Esophagus squamous epithelium (tissue), 5 donors: ENCODE data around the gene CCDC197. TPM values are rescaled to one million over a fixed set of nuclear protein-coding genes. Genes with fewer than 3 reads are reported as not detected.
A peak's percentile ranks its signal among the peaks of the same experiment; 100 is the strongest.

Experiments
- DNase-seq: peaks from one replicate; lab custom pipeline; 2025; lab: John Stamatoyannopoulos, UW
- H3K27ac ChIP-seq, 4 donors: fragments of 200-600 bp; sonication (generic); one replicate each; pipeline ENCODE4 v1.5.1; 2016 to 2019; ENCODE audit warnings: mild to moderate bottlenecking in 1 of 4
- H3K27me3 ChIP-seq, 4 donors: fragments of 200-600 bp; sonication (generic); 1 replicate in 3 of 4; 2 replicates in 1 of 4; pipeline versions ENCODE4 v1.5.1 to v1.6.0; 2017 to 2021; ENCODE audit warnings: antibody characterized with exemption in 1 of 4
- H3K36me3 ChIP-seq, 3 donors: fragments of 200-600 bp; sonication (generic); one replicate each; pipeline ENCODE4 v1.5.1; 2016 to 2019
- H3K4me1 ChIP-seq, 3 donors: fragments of 200-600 bp; sonication (generic); one replicate each; pipeline ENCODE4 v1.5.1; 2017 to 2019
- H3K4me3 ChIP-seq, 4 donors: fragments of 200-600 bp; sonication (generic); 1 replicate in 3 of 4; 2 replicates in 1 of 4; pipeline ENCODE4 v1.5.1; 2016 to 2019; ENCODE audit warnings: mild to moderate bottlenecking in 2 of 4, moderate library complexity in 1 of 4
- H3K9me3 ChIP-seq, 3 donors: fragments of 200-600 bp; sonication (generic); one replicate each; pipeline ENCODE4 v1.5.1; 2016 to 2019
- POLR2A ChIP-seq, 4 donors: fragments of 450-650 bp; IDR thresholded peaks; one replicate each; pipeline ENCODE4 v1.6.1; 2017; ENCODE audit warnings: antibody characterized with exemption in 4 of 4, mild to moderate bottlenecking in 4 of 4, moderate library complexity in 3 of 4
- WGBS, 2 donors: methylation state at CpG; one replicate each; pipeline ENCODE4 v1.1.5; 2018; 5-methylcytosine and 5-hydroxymethylcytosine counted together
- intact Hi-C: fragments of 100-400 bp; cut with DNase I; formaldehyde crosslinking; loops from one replicate; pipeline ENCODE4 v1.15.0; 2022
- total RNA-seq, 4 donors: library from RNA; depleted of rRNA; stranded (reverse); fragments of >200 nt; gene quantifications; one replicate each; pipeline ENCODE4 v1.1.0, GENCODE V29; 2016
- TF ChIP-seq, protein P1 (sequence below), 6 experiments: fragments of 450-650 bp in 4 of 6; fragments of 200-600 bp in 2 of 6; sonication (generic) in 2 of 6; IDR thresholded peaks; one replicate each; pipeline ENCODE4 v1.5.1; 2016 to 2019; ENCODE audit warnings: antibody characterized with exemption in 6 of 6, mild to moderate bottlenecking in 4 of 6, moderate library complexity in 4 of 6
- donor health status: DM: yes; HTN: yes; CAD: no.

The CCDC197 gene
- total RNA-seq, 4 donors from 2014 or later, result not detected

DNA sequence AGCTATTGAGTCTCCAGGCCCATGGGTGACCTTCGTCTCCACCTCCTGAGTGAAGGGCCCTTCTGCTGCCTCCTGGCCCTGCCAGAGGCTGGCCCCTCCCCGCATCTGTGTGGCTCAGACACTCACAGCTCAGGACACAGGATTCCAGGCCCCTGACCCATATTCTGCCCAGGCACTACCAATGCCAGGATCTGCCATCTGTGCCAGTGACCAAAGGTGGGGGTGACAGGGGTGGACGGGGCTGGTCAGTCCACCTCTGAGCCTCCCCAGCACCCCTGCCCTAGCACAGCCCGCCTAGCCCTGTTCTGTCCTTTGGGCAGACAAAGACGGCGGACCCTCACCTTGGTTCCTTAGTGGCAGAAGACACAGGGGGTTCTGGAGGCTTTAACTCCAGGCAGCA lies 23.5 kb upstream of the CCDC197 start:
- Histone ChIP-seq H3K27ac (peak overlapping the region; percentile 1 to 85 (median 74)), H3K9me3 (no peaks in the 10 kb centered on the region), H3K36me3 (no peaks in the 10 kb centered on the region), H3K27me3 (peaks cover 0 to 12% (median 0%) of the 10 kb centered on the region in 4 donors), H3K4me1 (peaks cover 0 to 69% (median 24%) of the 10 kb centered on the region in 3 donors), H3K4me3 (peak overlapping the region in 1 of 4 donors; percentile 37)
- WGBS, 2 donors, result 80 to 90% methylated on average over 1 to 2 of the region's 6 CpGs
- no peak for DNase-seq
- TF ChIP-seq, protein P1, sequence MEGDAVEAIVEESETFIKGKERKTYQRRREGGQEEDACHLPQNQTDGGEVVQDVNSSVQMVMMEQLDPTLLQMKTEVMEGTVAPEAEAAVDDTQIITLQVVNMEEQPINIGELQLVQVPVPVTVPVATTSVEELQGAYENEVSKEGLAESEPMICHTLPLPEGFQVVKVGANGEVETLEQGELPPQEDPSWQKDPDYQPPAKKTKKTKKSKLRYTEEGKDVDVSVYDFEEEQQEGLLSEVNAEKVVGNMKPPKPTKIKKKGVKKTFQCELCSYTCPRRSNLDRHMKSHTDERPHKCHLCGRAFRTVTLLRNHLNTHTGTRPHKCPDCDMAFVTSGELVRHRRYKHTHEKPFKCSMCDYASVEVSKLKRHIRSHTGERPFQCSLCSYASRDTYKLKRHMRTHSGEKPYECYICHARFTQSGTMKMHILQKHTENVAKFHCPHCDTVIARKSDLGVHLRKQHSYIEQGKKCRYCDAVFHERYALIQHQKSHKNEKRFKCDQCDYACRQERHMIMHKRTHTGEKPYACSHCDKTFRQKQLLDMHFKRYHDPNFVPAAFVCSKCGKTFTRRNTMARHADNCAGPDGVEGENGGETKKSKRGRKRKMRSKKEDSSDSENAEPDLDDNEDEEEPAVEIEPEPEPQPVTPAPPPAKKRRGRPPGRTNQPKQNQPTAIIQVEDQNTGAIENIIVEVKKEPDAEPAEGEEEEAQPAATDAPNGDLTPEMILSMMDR (IDR thresholded peaks at IDR 0.05), result no peak
- no peak for TF ChIP-seq POLR2A (IDR thresholded peaks at IDR 0.05)
- intact Hi-C loops, result no loop called here

DNA sequence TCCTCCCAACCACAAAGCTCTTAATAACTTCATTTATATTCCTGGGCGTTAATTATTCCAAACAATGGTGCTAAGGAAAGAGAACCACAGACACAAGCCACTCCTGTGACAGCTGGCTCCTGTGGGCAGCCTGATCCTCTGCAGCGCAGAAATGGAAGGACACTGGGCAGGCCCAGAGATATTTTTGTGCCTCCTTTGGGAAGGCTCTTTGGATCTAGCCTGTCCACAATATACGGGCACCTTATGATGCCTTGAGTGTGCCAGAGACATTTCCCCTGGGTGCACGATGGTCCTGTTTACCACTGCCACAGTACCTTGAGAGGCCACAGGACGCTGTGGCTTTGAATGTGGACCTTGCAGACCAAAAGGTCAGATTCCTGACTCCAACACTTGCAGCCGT lies 22.8 kb upstream of the CCDC197 start:
- no peak for TF ChIP-seq POLR2A (IDR thresholded peaks at IDR 0.05)
- TF ChIP-seq, protein P1 (IDR thresholded peaks at IDR 0.05), result no peak
- peaks cover 0 to 62% (median 20%) of the 10 kb centered on the region in 3 donors for H3K4me1 ChIP-seq
- intact Hi-C loops, result no loop called here
- H3K27ac ChIP-seq, result peak overlapping the region in 3 of 4 donors; percentile 64 to 85 (median 82)
- 68 to 79% methylated on average over 4 to 6 of the region's 6 CpGs for WGBS, 2 donors
- DNase-seq, result no peak
- no peaks in the 10 kb centered on the region for H3K36me3 ChIP-seq
- H3K4me3 ChIP-seq, result peak overlapping the region in 3 of 4 donors; percentile 26 to 57 (median 37)
- H3K27me3 ChIP-seq, result peaks cover 0 to 12% (median 0%) of the 10 kb centered on the region in 4 donors
- no peaks in the 10 kb centered on the region for H3K9me3 ChIP-seq

DNA sequence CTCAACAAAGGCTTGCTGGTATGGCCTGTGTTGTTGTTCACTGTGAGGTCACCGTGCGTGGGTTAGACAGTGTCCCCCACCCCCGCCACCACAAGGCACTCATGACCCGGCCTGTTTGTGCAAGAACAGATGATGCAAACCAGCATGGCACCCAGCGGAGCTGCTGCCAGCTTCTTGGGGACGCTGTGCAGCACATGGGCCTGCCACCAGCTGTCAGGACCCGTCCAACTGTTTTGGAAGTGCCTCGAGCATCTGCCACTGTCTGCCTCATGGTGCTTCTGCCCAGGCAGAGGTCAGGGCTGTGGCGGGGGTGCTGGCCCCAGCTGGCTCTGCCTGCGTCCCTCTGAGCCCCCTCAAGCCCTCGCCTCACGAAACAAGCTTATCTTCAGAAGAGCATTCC lies 22.3 kb upstream of the CCDC197 start:
- no peaks in the 10 kb centered on the region for H3K9me3 ChIP-seq
- DNase-seq, result no peak
- peak overlapping the region in 3 of 4 donors; percentile 26 to 57 (median 37) for H3K4me3 ChIP-seq
- H3K27me3 ChIP-seq, result peaks cover 0 to 12% (median 0%) of the 10 kb centered on the region in 4 donors
- H3K36me3 ChIP-seq, result no peaks in the 10 kb centered on the region
- TF ChIP-seq, protein P1 (IDR thresholded peaks at IDR 0.05), result no peak
- TF ChIP-seq POLR2A (IDR thresholded peaks at IDR 0.05), result no peak
- 39% methylated on average over 3 of the region's 12 CpGs; no CpG with 5 or more reads in 1 of the 2 donors for WGBS, 2 donors
- peak overlapping the region in 3 of 4 donors; percentile 64 to 85 (median 82) for H3K27ac ChIP-seq
- intact Hi-C loops, result no loop called here
- peaks cover 0 to 57% (median 15%) of the 10 kb centered on the region in 3 donors for H3K4me1 ChIP-seq

DNA sequence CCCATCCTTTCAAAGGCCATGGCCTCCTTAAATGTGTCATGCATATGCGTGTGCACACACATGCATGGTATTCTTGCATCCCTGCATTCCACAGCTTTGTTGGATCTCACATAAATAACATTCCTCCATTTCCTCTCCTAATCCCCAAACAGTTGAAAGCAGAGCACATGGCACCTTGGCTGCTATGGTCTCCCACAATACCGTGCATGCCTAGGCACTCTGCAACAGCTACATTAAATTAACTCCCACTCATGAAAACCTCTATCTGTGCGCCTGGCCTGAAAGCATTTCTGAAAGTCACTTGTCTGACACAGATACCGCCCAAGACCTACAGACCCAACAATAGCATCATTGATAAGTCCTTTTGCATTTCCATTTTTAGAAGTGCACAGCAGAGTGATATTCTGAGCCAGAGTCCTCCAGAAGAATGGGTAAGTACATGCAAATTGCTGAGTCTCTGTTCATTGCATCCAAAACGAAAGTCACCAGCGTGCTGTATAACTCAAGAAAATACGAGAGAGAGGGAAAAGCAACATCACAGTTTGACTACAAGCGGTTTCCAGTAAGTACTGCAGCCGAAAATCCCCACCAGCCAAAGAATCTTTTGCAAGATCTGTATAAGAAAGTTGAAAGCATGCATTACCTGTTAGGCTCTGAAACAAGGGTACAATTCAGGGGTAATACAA lies 21.2 kb upstream of the CCDC197 start:
- H3K4me1 ChIP-seq, result peaks cover 0 to 52% (median 10%) of the 10 kb centered on the region in 3 donors
- intact Hi-C loops, result no loop called here
- 45 to 63% methylated on average over 9 of the region's 9 CpGs for WGBS, 2 donors
- H3K9me3 ChIP-seq, result no peaks in the 10 kb centered on the region
- TF ChIP-seq, protein P1 (IDR thresholded peaks at IDR 0.05), result peak in 1 of 6 experiments; percentile 4
- TF ChIP-seq POLR2A (IDR thresholded peaks at IDR 0.05), result no peak
- no peaks in the 10 kb centered on the region for H3K36me3 ChIP-seq
- DNase-seq, result no peak
- H3K27me3 ChIP-seq, result peaks cover 0 to 12% (median 0%) of the 10 kb centered on the region in 4 donors
- H3K27ac ChIP-seq, result peak overlapping the region; percentile 57 to 85 (median 73)
- H3K4me3 ChIP-seq, result peak overlapping the region in 3 of 4 donors; percentile 26 to 57 (median 37)

DNA sequence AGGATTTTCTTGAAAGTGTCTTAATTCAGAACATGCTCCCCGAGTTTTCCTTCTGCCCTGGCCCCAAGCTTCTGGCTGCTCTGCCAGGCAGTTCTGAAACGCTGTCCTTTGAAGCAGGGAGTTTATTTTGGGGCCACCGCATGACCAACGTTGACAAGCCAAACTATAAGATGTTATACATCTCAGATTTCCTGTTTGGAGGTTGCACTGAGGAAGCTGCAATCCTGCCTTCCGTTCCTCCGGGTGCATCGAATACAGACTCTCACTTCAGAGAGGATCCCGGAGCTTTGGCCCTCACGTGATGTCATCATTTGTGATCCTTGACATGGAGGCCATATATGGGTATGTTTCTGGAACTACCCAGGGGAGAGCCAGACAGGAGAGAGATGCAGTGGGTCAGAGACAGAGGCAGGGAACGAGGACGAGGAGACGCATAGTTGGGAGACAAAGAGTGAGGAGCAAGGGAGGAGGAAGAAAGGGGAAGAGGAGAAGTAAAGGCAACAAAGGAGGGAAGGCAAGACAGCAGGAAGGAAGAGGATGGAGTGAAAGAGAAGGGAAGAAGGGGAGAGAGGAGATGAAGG lies 20.5 kb upstream of the CCDC197 start, which contains the start of gene ASB2:
TSS of gene ASB2 (minus strand) at position 94 of the 581 bp plus-strand sequence. CDS start 12,031 bp downstream, outside the sequence.
- Histone ChIP-seq H3K9me3 (no peaks in the 10 kb centered on the region), H3K27ac (peak within 1 kb of the TSS; percentile 57 to 85 (median 73)), H3K4me1 (peaks cover 0 to 52% (median 11%) of the 10 kb centered on the region in 3 donors), H3K4me3 (peak within 1 kb of the TSS in 3 of 4 donors; percentile 26 to 57 (median 37)), H3K36me3 (no peaks in the 10 kb centered on the region), H3K27me3 (peaks cover 0 to 12% (median 0%) of the 10 kb centered on the region in 4 donors)
- intact Hi-C loops, result no loop called here
- TF ChIP-seq POLR2A (IDR thresholded peaks at IDR 0.05), result peak in 2 of 4 donors; percentile 38 to 46
- TF ChIP-seq, protein P1 (IDR thresholded peaks at IDR 0.05), result peak in 1 of 6 experiments; percentile 0
- no peak for DNase-seq
- whole genome bisulfite sequencing, 2 donors, result 35 to 40% methylated on average over 12 of the region's 12 CpGs
